DND-41 (cell line): Measurements from ENCODE around the gene IRF2BP1.

Experiments used
- CTCF ChIP-seq: IDR thresholded peaks from 2 replicates; pipeline ENCODE4 v1.5.1; 2012; ENCODE audit warnings: borderline replicate concordance, low read length, moderate library complexity, mild to moderate bottlenecking; ENCODE audit not compliant: poor library complexity, severe bottlenecking; ENCODE audit errors: extremely low read depth
- EZH2 ChIP-seq: IDR thresholded peaks from 3 replicates; pipeline ENCODE4 v1.6.1; 2012; ENCODE audit warnings: borderline replicate concordance, low read depth, mild to moderate bottlenecking, moderate library complexity, low read length, inconsistent platforms; ENCODE audit not compliant: severe bottlenecking

- peak; percentile 12 for TF ChIP-seq CTCF
- TF ChIP-seq EZH2 = no peak
Observed at GRCh38 chr19:45931055-45931454, 45.1 kb upstream of the IRF2BP1 start.
